Smooth muscle cell (in vitro differentiated cells): ENCODE measurements around the gene PIGB. TPM values are rescaled to one million over a fixed set of nuclear protein-coding genes. Genes with fewer than 3 reads are reported as not detected.
"Not testable (repeated sequence)": the region's sequence is repeated elsewhere in the genome, so short reads cannot be mapped to it uniquely, and the experiment has no call there.

Experiments
- DNase-seq: peaks from one replicate; lab custom pipeline; 2025; ENCODE audit not compliant: unreplicated experiment; lab: John Stamatoyannopoulos, UW
- H2AFZ ChIP-seq: fragments of 200-600 bp; sonication (generic); 2 replicates; pipeline ENCODE4 v1.6.0; 2016; ENCODE audit warnings: antibody characterized with exemption, low read depth, mild to moderate bottlenecking
- H3F3A ChIP-seq: fragments of 200-600 bp; sonication (generic); 2 replicates; pipeline ENCODE4 v1.6.0; 2017; ENCODE audit warnings: antibody characterized with exemption, low read depth
- H3K27ac ChIP-seq: fragments of 200-600 bp; sonication (generic); 2 replicates; pipeline ENCODE4 v1.5.1; 2016; ENCODE audit warnings: low read depth, mild to moderate bottlenecking
- H3K27me3 ChIP-seq: fragments of 200-600 bp; sonication (generic); 2 replicates; pipeline ENCODE4 v1.6.1; 2016; ENCODE audit warnings: low read depth, mild to moderate bottlenecking
- H3K36me3 ChIP-seq: fragments of 200-600 bp; sonication (generic); 2 replicates; pipeline ENCODE4 v1.5.1; 2016; ENCODE audit warnings: low read depth
- H3K4me1 ChIP-seq: fragments of 200-600 bp; sonication (generic); 2 replicates; pipeline ENCODE4 v1.5.1; 2016; ENCODE audit warnings: low read depth
- H3K4me2 ChIP-seq: fragments of 200-600 bp; sonication (generic); 2 replicates; pipeline ENCODE4 v1.6.0; 2016; ENCODE audit warnings: mild to moderate bottlenecking
- H3K4me3 ChIP-seq: fragments of 200-600 bp; sonication (generic); 2 replicates; pipeline ENCODE4 v1.5.1; 2016; ENCODE audit warnings: mild to moderate bottlenecking
- H3K79me2 ChIP-seq: fragments of 200-600 bp; sonication (generic); 2 replicates; pipeline ENCODE4 v1.6.0; 2016; ENCODE audit warnings: low read depth, mild to moderate bottlenecking
- H3K9ac ChIP-seq: fragments of 200-600 bp; sonication (generic); 2 replicates; pipeline ENCODE4 v1.6.0; 2016; ENCODE audit warnings: low read depth
- H3K9me3 ChIP-seq: fragments of 200-600 bp; sonication (generic); replicated peaks from 2 replicates; pipeline ENCODE4 v1.5.1; 2016; ENCODE audit warnings: low read depth
- H4K20me1 ChIP-seq: fragments of 200-600 bp; sonication (generic); 2 replicates; pipeline ENCODE4 v1.6.0; 2016; ENCODE audit warnings: low read depth
- WGBS: methylation state at CpG from one replicate; pipeline ENCODE4 v1.1.7; 2016; ENCODE audit warnings: low lambda C conversion rate; 5-methylcytosine and 5-hydroxymethylcytosine counted together
- polyA plus RNA-seq: library from polyadenylated mRNA; unstranded; fragments of >200 nt; fragmentation: Nextera tagmentation; extraction: Ambion mirVana; gene quantifications from 2 replicates; pipeline ENCODE4 v1.2.1, GENCODE V29; 2016
- total RNA-seq: library from RNA; depleted of rRNA; stranded (reverse); fragments of >200 nt; gene quantifications from 2 replicates; pipeline ENCODE4 v1.2.3, GENCODE V29; 2014
- TF ChIP-seq, protein P1 (sequence below): fragments of 200-600 bp; sonication (generic); IDR thresholded peaks from 2 replicates; pipeline ENCODE4 v1.5.1; 2017; ENCODE audit warnings: borderline replicate concordance, mild to moderate bottlenecking, antibody characterized with exemption; ENCODE audit not compliant: insufficient read depth, poor library complexity, severe bottlenecking

The PIGB gene
- total and polyA plus RNA-seq, 2 experiments from 2014 or later, result 11.1 to 12.9 TPM

DNA sequence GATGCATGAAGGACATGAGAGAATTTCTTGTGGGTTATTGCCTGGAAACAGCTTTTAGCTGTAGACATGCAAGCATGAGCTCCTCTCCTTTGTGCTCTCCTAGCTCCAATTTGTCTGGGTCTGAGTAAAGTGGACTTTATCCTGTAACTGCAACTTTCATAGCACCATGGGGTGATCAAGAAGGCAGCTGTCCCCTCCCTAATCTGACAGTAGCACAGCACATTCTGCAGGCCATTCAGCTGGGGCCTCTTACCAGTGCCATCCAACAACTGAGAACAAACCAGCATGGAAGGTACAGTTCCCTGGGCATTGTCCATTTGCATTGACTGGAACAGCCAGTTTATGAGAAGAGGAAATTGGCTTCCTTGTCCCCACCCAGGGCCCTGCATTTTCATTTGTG is 21.7 kb upstream of the PIGB start:
- H3K36me3 ChIP-seq, result no peaks in the 10 kb centered on the region
- H4K20me1 ChIP-seq, result no peaks in the 10 kb centered on the region
- H3K27ac ChIP-seq, result no peak overlapping the region
- no peak overlapping the region for H3K4me2 ChIP-seq
- TF ChIP-seq, protein P1, sequence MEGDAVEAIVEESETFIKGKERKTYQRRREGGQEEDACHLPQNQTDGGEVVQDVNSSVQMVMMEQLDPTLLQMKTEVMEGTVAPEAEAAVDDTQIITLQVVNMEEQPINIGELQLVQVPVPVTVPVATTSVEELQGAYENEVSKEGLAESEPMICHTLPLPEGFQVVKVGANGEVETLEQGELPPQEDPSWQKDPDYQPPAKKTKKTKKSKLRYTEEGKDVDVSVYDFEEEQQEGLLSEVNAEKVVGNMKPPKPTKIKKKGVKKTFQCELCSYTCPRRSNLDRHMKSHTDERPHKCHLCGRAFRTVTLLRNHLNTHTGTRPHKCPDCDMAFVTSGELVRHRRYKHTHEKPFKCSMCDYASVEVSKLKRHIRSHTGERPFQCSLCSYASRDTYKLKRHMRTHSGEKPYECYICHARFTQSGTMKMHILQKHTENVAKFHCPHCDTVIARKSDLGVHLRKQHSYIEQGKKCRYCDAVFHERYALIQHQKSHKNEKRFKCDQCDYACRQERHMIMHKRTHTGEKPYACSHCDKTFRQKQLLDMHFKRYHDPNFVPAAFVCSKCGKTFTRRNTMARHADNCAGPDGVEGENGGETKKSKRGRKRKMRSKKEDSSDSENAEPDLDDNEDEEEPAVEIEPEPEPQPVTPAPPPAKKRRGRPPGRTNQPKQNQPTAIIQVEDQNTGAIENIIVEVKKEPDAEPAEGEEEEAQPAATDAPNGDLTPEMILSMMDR, result no peak
- no peak overlapping the region for H2AFZ ChIP-seq
- H3K9me3 ChIP-seq, result no peaks in the 10 kb centered on the region
- no peaks in the 10 kb centered on the region for H3K79me2 ChIP-seq
- no peak for DNase-seq
- no peaks in the 10 kb centered on the region for H3F3A ChIP-seq
- no peak overlapping the region for H3K4me3 ChIP-seq
- no peak overlapping the region for H3K9ac ChIP-seq
- H3K4me1 ChIP-seq, result no peaks in the 10 kb centered on the region
- no peaks in the 10 kb centered on the region for H3K27me3 ChIP-seq

DNA sequence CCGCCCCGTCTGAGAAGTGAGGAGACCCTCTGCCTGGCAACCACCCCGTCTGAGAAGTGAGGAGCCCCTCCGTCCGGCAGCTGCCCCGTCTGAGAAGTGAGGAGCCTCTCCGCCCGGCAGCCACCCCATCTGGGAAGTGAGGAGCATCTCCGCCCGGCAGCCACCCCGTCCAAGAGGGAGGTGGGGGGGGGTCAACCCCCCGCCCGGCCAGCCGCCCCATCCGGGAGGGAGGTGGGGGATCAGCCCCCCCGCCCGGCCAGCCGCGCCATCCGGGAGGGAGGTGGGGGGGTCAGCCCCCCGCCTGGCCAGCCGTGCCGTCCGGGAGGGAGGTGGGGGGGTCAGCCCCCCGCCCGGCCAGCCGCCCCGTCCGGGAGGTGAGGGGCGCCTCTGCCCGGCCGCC is 16.2 kb upstream of the PIGB start:
- H3K9me3 ChIP-seq, H3K9ac ChIP-seq, H3K27ac ChIP-seq, DNase-seq, H3K4me2 ChIP-seq, H3K4me1 ChIP-seq, H3K79me2 ChIP-seq, H2AFZ ChIP-seq, H3F3A ChIP-seq, H3K36me3 ChIP-seq, H4K20me1 ChIP-seq, H3K27me3 ChIP-seq, H3K4me3 ChIP-seq: not testable (repeated sequence)
- WGBS, result no CpG with 5 or more reads among the region's 32 CpGs

DNA sequence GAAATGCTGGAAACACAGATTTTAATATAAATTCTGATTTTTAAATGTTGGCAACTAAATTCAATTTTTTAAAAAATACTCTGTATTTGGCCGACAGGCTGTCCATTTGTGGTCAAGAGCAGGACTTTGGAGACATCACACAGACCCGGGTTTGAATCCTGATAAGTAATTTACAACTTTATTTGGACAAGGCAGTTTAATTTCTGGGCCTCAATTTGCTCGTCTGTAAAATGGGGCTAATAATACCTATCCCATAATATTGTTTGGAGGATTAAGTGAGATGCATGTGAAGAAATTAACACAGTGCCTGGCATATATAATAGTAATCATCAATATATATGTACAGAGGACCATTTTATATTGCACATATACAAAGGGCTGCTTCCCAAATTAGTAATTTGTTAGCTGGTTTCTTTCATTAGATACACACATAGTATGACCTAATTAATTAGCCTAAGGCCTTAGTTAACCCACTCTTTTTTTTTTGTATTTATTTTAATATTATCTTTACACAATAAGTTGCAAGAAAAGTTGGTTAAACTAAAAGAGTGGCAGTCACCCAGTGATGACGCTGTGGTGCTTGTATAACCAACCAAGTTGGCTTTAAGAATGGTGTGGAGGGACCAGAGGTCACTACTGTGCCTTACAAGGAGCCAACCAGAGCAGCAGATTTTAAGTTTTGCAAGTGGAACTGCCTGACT is 665 bp downstream of the PIGB start:
- H2AFZ ChIP-seq, result peak overlapping the region; percentile 81
- H3K27me3 ChIP-seq, result no peaks in the 10 kb centered on the region
- no peaks in the 10 kb centered on the region for H4K20me1 ChIP-seq
- no peaks in the 10 kb centered on the region for H3K36me3 ChIP-seq
- TF ChIP-seq, protein P1, result no peak
- no peaks in the 10 kb centered on the region for H3F3A ChIP-seq
- no peaks in the 10 kb centered on the region for H3K9me3 ChIP-seq
- peaks cover 3% of the 10 kb centered on the region for H3K79me2 ChIP-seq
- no peak overlapping the region for H3K27ac ChIP-seq
- peaks cover 22% of the 10 kb centered on the region for H3K4me1 ChIP-seq
- 76% methylated on average over 4 of the region's 4 CpGs for WGBS
- peak overlapping the region; percentile 89 for H3K9ac ChIP-seq
- H3K4me2 ChIP-seq, result peak overlapping the region; percentile 81
- DNase-seq, result no peak
- peak overlapping the region; percentile 71 for H3K4me3 ChIP-seq

DNA sequence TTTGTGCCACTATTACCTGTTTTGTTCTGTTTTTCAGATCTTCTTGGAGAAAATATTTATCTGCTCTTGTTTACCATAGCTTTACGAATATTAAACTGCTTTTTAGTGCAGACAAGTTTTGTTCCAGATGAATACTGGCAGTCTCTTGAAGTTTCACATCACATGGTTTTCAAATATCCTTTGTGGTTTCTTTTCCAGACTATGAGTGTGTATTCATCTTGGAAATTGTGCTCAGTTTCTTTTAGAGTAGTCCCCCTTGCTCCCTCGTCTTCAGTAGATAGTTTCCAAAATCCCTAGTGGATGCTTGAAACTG is 1.2 kb downstream of the PIGB start:
- no peaks in the 10 kb centered on the region for H3K27me3 ChIP-seq
- H3K4me2 ChIP-seq, result peak overlapping the region; percentile 81
- H3K36me3 ChIP-seq, result no peaks in the 10 kb centered on the region
- no peaks in the 10 kb centered on the region for H3F3A ChIP-seq
- no peak overlapping the region for H3K27ac ChIP-seq
- no peak for DNase-seq
- TF ChIP-seq, protein P1, result no peak
- peak overlapping the region; percentile 28 for H2AFZ ChIP-seq
- no peak overlapping the region for H3K9ac ChIP-seq
- H4K20me1 ChIP-seq, result no peaks in the 10 kb centered on the region
- peak overlapping the region; percentile 71 for H3K4me3 ChIP-seq
- peaks cover 22% of the 10 kb centered on the region for H3K4me1 ChIP-seq
- WGBS, result 70% methylated on average over 2 of the region's 2 CpGs
- H3K79me2 ChIP-seq, result peaks cover 3% of the 10 kb centered on the region
- no peaks in the 10 kb centered on the region for H3K9me3 ChIP-seq
